K562 (cell line): Measurements from ENCODE around the gene SPATA24. TPM values are rescaled to one million over a fixed set of nuclear protein-coding genes. Genes with fewer than 3 reads are reported as not detected.

Source experiments
- ADNP ChIP-seq: fragments of 200-800 bp; sonication (Bioruptor generic); IDR thresholded peaks from 2 replicates; pipeline ENCODE4 v1.6.1; 2016; ENCODE audit warnings: missing genetic modification characterization, missing compliant biosample characterization
- GABPB1 ChIP-seq: sonication (generic); formaldehyde crosslinking; IDR thresholded peaks from 2 replicates; pipeline ENCODE4 v1.8.0; 2022; ENCODE audit warnings: mild to moderate bottlenecking, missing genetic modification reagents
- JUNB ChIP-seq: fragments of 450-650 bp; formaldehyde crosslinking; conservative IDR thresholded peaks from 2 replicates; pipeline ENCODE4 v1.4.0; 2020; ENCODE audit warnings: mild to moderate bottlenecking
- KDM4B ChIP-seq, 2 experiments: fragments of 450-650 bp in 1 of 2; sonication (generic) in 1 of 2; IDR thresholded peaks; 2 replicates each; pipeline ENCODE4 v1.6.1; 2016 to 2017; ENCODE audit warnings: borderline replicate concordance in 2 of 2, antibody characterized with exemption in 1 of 2, low read depth in 1 of 2, mild to moderate bottlenecking in 1 of 2
- MGA ChIP-seq: fragments of 450-650 bp; IDR thresholded peaks from 2 replicates; pipeline ENCODE4 v1.6.1; 2016; ENCODE audit warnings: mild to moderate bottlenecking, moderate library complexity
- NCOA4 ChIP-seq: fragments of 450-650 bp; IDR thresholded peaks from 2 replicates; pipeline ENCODE4 v1.6.1; 2018; ENCODE audit warnings: mild to moderate bottlenecking; ENCODE audit not compliant: partially characterized antibody
- SRSF1 ChIP-seq: fragments of 200-400 bp; formaldehyde crosslinking; IDR thresholded peaks from 2 replicates; pipeline ENCODE4 v1.6.1; 2017; ENCODE audit warnings: mild to moderate bottlenecking, low read depth, low read length, moderate library complexity
- STAG1 ChIP-seq: sonication (generic); formaldehyde crosslinking; IDR thresholded peaks from 2 replicates; pipeline ENCODE4 v1.5.0; 2020; ENCODE audit warnings: missing genetic modification reagents, borderline replicate concordance
- TCF7L2 ChIP-seq: fragments of 150-350 bp; IDR thresholded peaks from 2 replicates; pipeline ENCODE4 v1.6.1; 2016; ENCODE audit warnings: low read depth, mild to moderate bottlenecking, low read length, moderate library complexity
- ZEB2 ChIP-seq: fragments of 450-650 bp; IDR thresholded peaks from 2 replicates; pipeline ENCODE4 v1.6.1; 2016
- polyA plus RNA-seq, 8 experiments: library from polyadenylated mRNA; depleted of rRNA in 4 of 8; stranded (reverse) in 5 of 8; unstranded in 3 of 8; fragments of >200 nt; fragmentation: Nextera tagmentation in 2 of 8; fragmentation: Illumina TruSeq in 1 of 8; extraction: Ambion mirVana in 2 of 8; extraction: Trizol in 1 of 8; gene quantifications; 2 replicates each; pipeline versions ENCODE4 v1.2.1 to v1.2.3, GENCODE V29; 2011 to 2014; ENCODE audit warnings: inconsistent platforms in 1 of 8, missing spikeins in 1 of 8
- total RNA-seq, 7 experiments: library from RNA; depleted of rRNA in 6 of 7; stranded (reverse); fragments of >200 nt in 6 of 7; fragmentation: Illumina TruSeq in 2 of 7; extraction: Trizol in 2 of 7; gene quantifications; 2 replicates each; pipeline versions ENCODE4 v1.2.1 to v1.2.3, GENCODE V29; 2011 to 2021; ENCODE audit warnings: low replicate concordance in 1 of 7
- TF ChIP-seq, protein P1 (sequence below): fragments of 450-650 bp; formaldehyde crosslinking; IDR thresholded peaks from 2 replicates; pipeline ENCODE4 v1.4.0; 2020; ENCODE audit warnings: mild to moderate bottlenecking, moderate library complexity
- TF ChIP-seq, protein P2 (sequence below): sonication (generic); formaldehyde crosslinking; IDR thresholded peaks from 2 replicates; pipeline ENCODE4 v1.4.0; 2020; ENCODE audit warnings: mild to moderate bottlenecking, missing genetic modification reagents

SPATA24 gene
- total and polyA plus RNA-seq, 9 of the 15 experiments (the other 6 are each of a cell fraction or from before 2014, with no cell fraction given), result 4.1 to 12.6 (median 8.0) TPM

- no peak for TF ChIP-seq MGA
- no peak for TF ChIP-seq NCOA4
- TF ChIP-seq ADNP, result no peak
- peak; percentile 57; the same call in 1 of the 2 replicates for TF ChIP-seq ZEB2
- TF ChIP-seq KDM4B (IDR thresholded peaks at IDR 0.05; ENCODE audit: borderline replicate concordance in 2 of 2, low read depth in 1 of 2), result peak in 1 of 2 experiments; percentile 66; a peak in 1 of 4 replicates
- peak; percentile 76 for TF ChIP-seq GABPB1 (CRISPR knock-in tag)
- TF ChIP-seq, protein P1, sequence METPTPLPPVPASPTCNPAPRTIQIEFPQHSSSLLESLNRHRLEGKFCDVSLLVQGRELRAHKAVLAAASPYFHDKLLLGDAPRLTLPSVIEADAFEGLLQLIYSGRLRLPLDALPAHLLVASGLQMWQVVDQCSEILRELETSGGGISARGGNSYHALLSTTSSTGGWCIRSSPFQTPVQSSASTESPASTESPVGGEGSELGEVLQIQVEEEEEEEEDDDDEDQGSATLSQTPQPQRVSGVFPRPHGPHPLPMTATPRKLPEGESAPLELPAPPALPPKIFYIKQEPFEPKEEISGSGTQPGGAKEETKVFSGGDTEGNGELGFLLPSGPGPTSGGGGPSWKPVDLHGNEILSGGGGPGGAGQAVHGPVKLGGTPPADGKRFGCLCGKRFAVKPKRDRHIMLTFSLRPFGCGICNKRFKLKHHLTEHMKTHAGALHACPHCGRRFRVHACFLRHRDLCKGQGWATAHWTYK (CRISPR knock-in tag), result no peak
- TF ChIP-seq, protein P2, sequence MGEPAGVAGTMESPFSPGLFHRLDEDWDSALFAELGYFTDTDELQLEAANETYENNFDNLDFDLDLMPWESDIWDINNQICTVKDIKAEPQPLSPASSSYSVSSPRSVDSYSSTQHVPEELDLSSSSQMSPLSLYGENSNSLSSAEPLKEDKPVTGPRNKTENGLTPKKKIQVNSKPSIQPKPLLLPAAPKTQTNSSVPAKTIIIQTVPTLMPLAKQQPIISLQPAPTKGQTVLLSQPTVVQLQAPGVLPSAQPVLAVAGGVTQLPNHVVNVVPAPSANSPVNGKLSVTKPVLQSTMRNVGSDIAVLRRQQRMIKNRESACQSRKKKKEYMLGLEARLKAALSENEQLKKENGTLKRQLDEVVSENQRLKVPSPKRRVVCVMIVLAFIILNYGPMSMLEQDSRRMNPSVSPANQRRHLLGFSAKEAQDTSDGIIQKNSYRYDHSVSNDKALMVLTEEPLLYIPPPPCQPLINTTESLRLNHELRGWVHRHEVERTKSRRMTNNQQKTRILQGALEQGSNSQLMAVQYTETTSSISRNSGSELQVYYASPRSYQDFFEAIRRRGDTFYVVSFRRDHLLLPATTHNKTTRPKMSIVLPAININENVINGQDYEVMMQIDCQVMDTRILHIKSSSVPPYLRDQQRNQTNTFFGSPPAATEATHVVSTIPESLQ (CRISPR knock-in tag), result 0 out of 2 replicates have a peak, but pooled peaks have one; percentile 14
- no peak for TF ChIP-seq TCF7L2
- TF ChIP-seq STAG1 (CRISPR knock-in tag), result no peak
- TF ChIP-seq JUNB (CRISPR knock-in tag), result no peak
- no peak for TF ChIP-seq SRSF1
Observed at GRCh38 chr5:139439013-139439903, 35.4 kb upstream of the SPATA24 start, which contains the start of gene DNAJC18 (continued).
